Mesenchymal stem cell (in vitro differentiated cells and primary cell): ENCODE data around the gene NUDCD3.

ENCODE experiments used
- DNase-seq: peaks from one replicate; pipeline ENCODE4 v3.0.0-alpha.2; 2013
- H2AFZ ChIP-seq: one replicate; pipeline ENCODE4 v1.6.1; 2013; ENCODE audit warnings: low read depth, mild to moderate bottlenecking, control low read depth, inconsistent platforms, low read length, moderate library complexity
- H2AK5ac ChIP-seq: 2 replicates; pipeline ENCODE4 v1.6.1; 2013; ENCODE audit warnings: low read length, moderate library complexity, mild to moderate bottlenecking, inconsistent platforms; ENCODE audit not compliant: severe bottlenecking
- H2BK120ac ChIP-seq: one replicate; pipeline ENCODE4 v1.6.1; 2013; ENCODE audit warnings: low read depth, mild to moderate bottlenecking, inconsistent platforms, low read length, moderate library complexity
- H2BK12ac ChIP-seq, 2 experiments: one replicate each; pipeline ENCODE4 v1.6.1; 2013; ENCODE audit warnings: inconsistent platforms in 2 of 2, low read length in 2 of 2, mild to moderate bottlenecking in 2 of 2, moderate library complexity in 2 of 2, control low read depth in 1 of 2
- H2BK15ac ChIP-seq: one replicate; pipeline ENCODE4 v1.6.1; 2013; ENCODE audit warnings: mild to moderate bottlenecking, low read depth, inconsistent platforms; ENCODE audit not compliant: poor library complexity, severe bottlenecking
- H2BK5ac ChIP-seq: 2 replicates; pipeline ENCODE4 v1.6.1; 2013; ENCODE audit warnings: low read depth, mild to moderate bottlenecking, low read length, control low read depth, inconsistent platforms; ENCODE audit not compliant: poor library complexity, severe bottlenecking
- H3K14ac ChIP-seq, 2 experiments: one replicate each; pipeline ENCODE4 v1.6.1; 2013; ENCODE audit warnings: inconsistent platforms in 2 of 2, low read length in 2 of 2, control low read depth in 1 of 2, mild to moderate bottlenecking in 1 of 2, moderate library complexity in 1 of 2
- H3K18ac ChIP-seq, 2 experiments: one replicate each; pipeline ENCODE4 v1.6.1; 2013; ENCODE audit warnings: inconsistent platforms in 2 of 2, low read length in 2 of 2, control low read depth in 1 of 2, low read depth in 1 of 2, mild to moderate bottlenecking in 1 of 2
- H3K23ac ChIP-seq, 2 experiments: one replicate each; pipeline ENCODE4 v1.6.1; 2013; ENCODE audit warnings: inconsistent platforms in 2 of 2, low read length in 2 of 2, mild to moderate bottlenecking in 2 of 2, moderate library complexity in 2 of 2, control low read depth in 1 of 2
- H3K27ac ChIP-seq: 2 replicates; pipeline ENCODE4 v1.5.1; 2013; ENCODE audit warnings: mild to moderate bottlenecking, moderate library complexity, low read length, control low read depth, inconsistent platforms; ENCODE audit not compliant: poor library complexity, severe bottlenecking
- H3K27me3 ChIP-seq, 2 experiments: 2 replicates each; pipeline versions ENCODE4 v1.6.1 to v1.7.0; 2013; ENCODE audit warnings: low read length in 2 of 2, mild to moderate bottlenecking in 2 of 2, moderate library complexity in 2 of 2, control low read depth in 1 of 2, inconsistent platforms in 1 of 2; ENCODE audit not compliant: control insufficient read depth in 1 of 2, insufficient read depth in 1 of 2
- H3K36me3 ChIP-seq, 2 experiments: 2 replicates each; pipeline versions ENCODE4 v1.6.1 to v1.7.0; 2013; ENCODE audit warnings: low read length in 2 of 2, control low read depth in 1 of 2, inconsistent platforms in 1 of 2, low read depth in 1 of 2, mild to moderate bottlenecking in 1 of 2; ENCODE audit not compliant: insufficient read depth in 2 of 2, control insufficient read depth in 1 of 2
- H3K4ac ChIP-seq, 2 experiments: one replicate each; pipeline ENCODE4 v1.6.1; 2013; ENCODE audit warnings: inconsistent platforms in 2 of 2, low read length in 2 of 2, mild to moderate bottlenecking in 2 of 2, moderate library complexity in 2 of 2, control low read depth in 1 of 2, low read depth in 1 of 2
- H3K4me1 ChIP-seq: 2 replicates; pipeline ENCODE4 v1.6.1; 2013; ENCODE audit warnings: low read depth, low read length, control low read depth; ENCODE audit not compliant: control insufficient read depth, insufficient read depth
- H3K4me2 ChIP-seq: 2 replicates; pipeline ENCODE4 v1.6.1; 2013; ENCODE audit warnings: low read length, mild to moderate bottlenecking, inconsistent platforms; ENCODE audit not compliant: poor library complexity, severe bottlenecking
- H3K4me3 ChIP-seq, 2 experiments: 2 replicates each; pipeline versions ENCODE4 v1.5.1 to v1.7.0; 2013; ENCODE audit warnings: low read length in 2 of 2, mild to moderate bottlenecking in 2 of 2, control low read depth in 1 of 2, low read depth in 1 of 2; ENCODE audit not compliant: insufficient read depth in 1 of 2
- H3K79me1 ChIP-seq: replicated peaks from 2 replicates; pipeline ENCODE4 v1.6.1; 2013; ENCODE audit warnings: mild to moderate bottlenecking, control low read depth, low read length, inconsistent platforms; ENCODE audit not compliant: poor library complexity, severe bottlenecking
- H3K9ac ChIP-seq: 2 replicates; pipeline ENCODE4 v1.7.0; 2013; ENCODE audit warnings: mild to moderate bottlenecking, low read length, moderate library complexity
- H3K9me3 ChIP-seq: 2 replicates; pipeline ENCODE4 v1.7.0; 2013; ENCODE audit warnings: mild to moderate bottlenecking, low read length; ENCODE audit not compliant: control insufficient read depth
- H4K8ac ChIP-seq: one replicate; pipeline ENCODE4 v1.6.1; 2013; ENCODE audit warnings: inconsistent platforms, mild to moderate bottlenecking, low read length, moderate library complexity
- H4K91ac ChIP-seq: one replicate; pipeline ENCODE4 v1.6.1; 2013; ENCODE audit warnings: mild to moderate bottlenecking, low read length, inconsistent platforms
- WGBS: methylation state at CpG from one replicate; pipeline ENCODE4 v1.1.7; 2013; ENCODE audit warnings: mixed read lengths; 5-methylcytosine and 5-hydroxymethylcytosine counted together

Gene NUDCD3

GRCh38 chr7:44447874-44448425 lies 42.5 kb downstream of the NUDCD3 start:
- no peak overlapping the region for H2BK15ac ChIP-seq
- H3K9ac ChIP-seq, result no peak overlapping the region
- no peak overlapping the region for H3K4me2 ChIP-seq
- no peak overlapping the region for H2AFZ ChIP-seq
- H3K14ac ChIP-seq, result no peak overlapping the region
- H2BK5ac ChIP-seq, result no peak overlapping the region
- H3K4me1 ChIP-seq, result peaks cover 7% of the 10 kb centered on the region
- no peak overlapping the region for H3K4me3 ChIP-seq
- H3K23ac ChIP-seq, result no peak overlapping the region
- no peak overlapping the region for H3K27ac ChIP-seq
- no peak overlapping the region for H4K91ac ChIP-seq
- H3K9me3 ChIP-seq, result no peaks in the 10 kb centered on the region
- H4K8ac ChIP-seq, result no peak overlapping the region
- H3K4ac ChIP-seq, result no peak overlapping the region
- WGBS, result 99% methylated on average over 4 of the region's 5 CpGs
- no peak overlapping the region for H3K18ac ChIP-seq
- peaks cover 16 to 48% of the 10 kb centered on the region in 2 experiments for H3K36me3 ChIP-seq
- H3K79me1 ChIP-seq, result peaks cover 28% of the 10 kb centered on the region
- H2BK12ac ChIP-seq, result no peak overlapping the region
- H2BK120ac ChIP-seq, result no peak overlapping the region
- H2AK5ac ChIP-seq, result no peak overlapping the region
- no peak for DNase-seq
- H3K27me3 ChIP-seq, result no peaks in the 10 kb centered on the region

- Histone ChIP-seq H2AFZ (no peak overlapping the region), H4K91ac (no peak overlapping the region), H3K4ac (no peak overlapping the region), H3K23ac (no peak overlapping the region), H4K8ac (no peak overlapping the region), H3K9me3 (no peaks in the 10 kb centered on the region), H3K27ac (no peak overlapping the region), H3K4me3 (no peak overlapping the region), H3K9ac (no peak overlapping the region), H2BK15ac (no peak overlapping the region), H3K4me2 (no peak overlapping the region), H3K4me1 (peaks cover 12% of the 10 kb centered on the region), H2BK5ac (no peak overlapping the region), H2AK5ac (no peak overlapping the region), H3K14ac (no peak overlapping the region), H2BK12ac (no peak overlapping the region), H2BK120ac (no peak overlapping the region), H3K79me1 (peaks cover 23% of the 10 kb centered on the region), H3K27me3 (no peaks in the 10 kb centered on the region), H3K18ac (no peak overlapping the region), H3K36me3 (peaks cover 10 to 31% of the 10 kb centered on the region in 2 experiments)
- WGBS, result 100% methylated on average over 2 of the region's 2 CpGs
- no peak for DNase-seq
Measured at GRCh38 chr7:44445986-44446671, 44.3 kb downstream of the NUDCD3 start.

- peaks cover 9% of the 10 kb centered on the region for H3K4me1 ChIP-seq
- no peak overlapping the region for H2AK5ac ChIP-seq
- no peaks in the 10 kb centered on the region for H3K9me3 ChIP-seq
- no peaks in the 10 kb centered on the region for H3K27me3 ChIP-seq
- H3K4me3 ChIP-seq, result no peak overlapping the region
- H3K4me2 ChIP-seq, result no peak overlapping the region
- peaks cover 23% of the 10 kb centered on the region for H3K79me1 ChIP-seq
- H2AFZ ChIP-seq, result no peak overlapping the region
- H3K23ac ChIP-seq, result no peak overlapping the region
- WGBS, result 95% methylated on average over 3 of the region's 3 CpGs
- no peak overlapping the region for H3K27ac ChIP-seq
- H3K9ac ChIP-seq, result no peak overlapping the region
- no peak overlapping the region for H2BK120ac ChIP-seq
- H2BK12ac ChIP-seq, result no peak overlapping the region
- no peak overlapping the region for H2BK5ac ChIP-seq
- H4K91ac ChIP-seq, result no peak overlapping the region
- H3K36me3 ChIP-seq, result peaks cover 5 to 19% of the 10 kb centered on the region in 2 experiments
- DNase-seq, result no peak
- H3K14ac ChIP-seq, result no peak overlapping the region
- H3K4ac ChIP-seq, result no peak overlapping the region
- no peak overlapping the region for H3K18ac ChIP-seq
- H2BK15ac ChIP-seq, result no peak overlapping the region
- no peak overlapping the region for H4K8ac ChIP-seq
Measured at GRCh38 chr7:44441079-44441478, 49.4 kb downstream of the NUDCD3 start.

DNA sequence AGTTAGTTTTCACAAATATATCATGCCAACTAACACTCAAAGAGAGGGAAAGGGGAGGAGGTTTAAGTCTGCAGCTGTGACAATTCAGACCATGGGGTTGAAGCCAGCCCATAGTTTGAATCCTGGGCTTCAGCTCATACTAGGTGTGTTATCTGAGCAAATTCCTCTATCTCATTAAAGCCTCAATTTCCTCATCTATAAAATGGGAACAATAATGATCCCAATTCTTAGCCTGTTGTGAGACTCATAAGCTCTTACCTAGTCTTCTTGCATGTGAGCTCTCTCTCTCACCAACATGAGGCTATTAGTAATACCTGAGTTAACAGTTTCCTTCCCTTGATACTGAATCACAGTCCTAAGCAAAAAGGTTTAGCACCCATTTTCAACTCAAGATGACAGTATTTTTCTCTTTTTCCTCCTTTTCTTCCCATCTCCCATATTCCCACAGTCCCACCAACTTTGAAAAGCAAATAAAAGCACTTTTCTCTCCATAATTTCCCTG lies 49.8 kb downstream of the NUDCD3 start:
- Histone ChIP-seq H2AFZ (no peak overlapping the region), H2BK120ac (no peak overlapping the region), H3K36me3 (peaks cover 5 to 19% of the 10 kb centered on the region in 2 experiments), H3K23ac (no peak overlapping the region), H3K4ac (no peak overlapping the region), H3K9ac (no peak overlapping the region), H2BK12ac (no peak overlapping the region), H4K91ac (no peak overlapping the region), H3K79me1 (peaks cover 25% of the 10 kb centered on the region), H2AK5ac (no peak overlapping the region), H3K27me3 (no peaks in the 10 kb centered on the region), H3K9me3 (no peaks in the 10 kb centered on the region), H2BK5ac (no peak overlapping the region), H3K4me3 (no peak overlapping the region), H2BK15ac (no peak overlapping the region), H3K4me2 (no peak overlapping the region), H4K8ac (no peak overlapping the region), H3K18ac (no peak overlapping the region), H3K4me1 (peaks cover 9% of the 10 kb centered on the region), H3K27ac (no peak overlapping the region), H3K14ac (no peak overlapping the region)
- DNase-seq, result no peak
